ENCODE data around the gene CUL7. TPM values are rescaled to one million over a fixed set of nuclear protein-coding genes. Genes with fewer than 3 reads are reported as not detected.

The CUL7 gene
- total and polyA plus RNA-seq, 2 donors (not counting 1 experiment from before 2014, with no cell fraction given): 17.4 to 21.4 TPM

- Histone ChIP-seq H3K4me2 (replicated peaks; ENCODE audit: low read depth, low read length, poor library complexity, severe bottlenecking) (no peak overlapping the region), H4K20me1 (ENCODE audit: control insufficient read depth, insufficient read depth, low read length, poor library complexity, severe bottlenecking) (no peaks in the 10 kb centered on the region), H3K79me2 (ENCODE audit: control insufficient read depth, insufficient read depth, low read length) (no peaks in the 10 kb centered on the region), H3K4me3 (ENCODE audit: control extremely low read depth in 1 of 5, extremely low read depth in 1 of 5, insufficient read depth in 1 of 5, low read depth in 2 of 5, low read length in 4 of 5) (no peak overlapping the region), H3K36me3 (replicated peaks in 1 of 2; ENCODE audit: control extremely low read depth in 1 of 2, control insufficient read depth in 1 of 2, extremely low read depth in 1 of 2, insufficient read depth in 2 of 2, low read length in 1 of 2) (no peaks in the 10 kb centered on the region), H3K9me3 (ENCODE audit: control extremely low read depth in 1 of 3, control insufficient read depth in 2 of 3, insufficient read depth in 1 of 3, low read length in 2 of 3) (no peaks in the 10 kb centered on the region), H3K27ac (ENCODE audit: low read length in 2 of 2) (no peak overlapping the region), H3K27me3 (replicated peaks in 1 of 4; ENCODE audit: control extremely low read depth in 1 of 4, control insufficient read depth in 3 of 4, insufficient read depth in 4 of 4, low read length in 3 of 4) (no peaks in the 10 kb centered on the region), H2AFZ (ENCODE audit: insufficient read depth, low read depth, low read length, poor library complexity, severe bottlenecking) (no peak overlapping the region), H3K9ac (ENCODE audit: low read length) (no peak overlapping the region), H3K4me1 (ENCODE audit: control insufficient read depth in 2 of 2, insufficient read depth in 2 of 2, low read length in 2 of 2) (no peaks in the 10 kb centered on the region)
- Mint-ChIP-seq H3K9me3 (ENCODE audit: insufficient read depth) (no peaks in the 10 kb centered on the region), H3K27ac (no peak overlapping the region), H3K4me1 (peaks cover 5% of the 10 kb centered on the region), H3K4me3 (no peak overlapping the region), H3K27me3 (no peaks in the 10 kb centered on the region)
- ATAC-seq (ENCODE audit: low read depth): no peak
- no peak for DNase-seq
- TF ChIP-seq EZH2 (IDR thresholded peaks at IDR 0.05; ENCODE audit: borderline replicate concordance, insufficient read depth, low read depth, low read length, poor library complexity, severe bottlenecking) (no peak), CTCF (IDR thresholded peaks at IDR 0.05) (no peak)
- intact Hi-C loops (cut with micrococcal nuclease): no loop called here
- ChIA-PET CTCF (no interaction called here), POLR2A (no interaction called here)
These were observed 39.0 kb upstream of the CUL7 start for GRCh38 chr6:43092635-43093034.

- ChIA-PET CTCF (no interaction called here), POLR2A (no interaction called here)
- H3K36me3 ChIP-seq (replicated peaks in 1 of 2; ENCODE audit: control extremely low read depth in 1 of 2, control insufficient read depth in 1 of 2, extremely low read depth in 1 of 2, insufficient read depth in 2 of 2, low read length in 1 of 2): no peaks in the 10 kb centered on the region
- H3K4me3 ChIP-seq (ENCODE audit: control extremely low read depth in 1 of 5, extremely low read depth in 1 of 5, insufficient read depth in 1 of 5, low read depth in 2 of 5, low read length in 4 of 5): no peak overlapping the region
- no peak overlapping the region for H3K4me2 ChIP-seq (replicated peaks; ENCODE audit: low read depth, low read length, poor library complexity, severe bottlenecking)
- H2AFZ ChIP-seq (ENCODE audit: insufficient read depth, low read depth, low read length, poor library complexity, severe bottlenecking): no peak overlapping the region
- no peak for DNase-seq
- no peaks in the 10 kb centered on the region for H3K4me1 ChIP-seq (ENCODE audit: control insufficient read depth in 2 of 2, insufficient read depth in 2 of 2, low read length in 2 of 2)
- Mint-ChIP-seq H3K27me3 (no peaks in the 10 kb centered on the region), H3K27ac (no peak overlapping the region), H3K9me3 (ENCODE audit: insufficient read depth) (no peaks in the 10 kb centered on the region), H3K4me3 (no peak overlapping the region), H3K4me1 (peaks cover 2% of the 10 kb centered on the region)
- no CpG with 5 or more reads among the region's 10 CpGs for WGBS (ENCODE audit: insufficient coverage)
- intact Hi-C loops (cut with micrococcal nuclease): no loop called here
- ATAC-seq (ENCODE audit: low read depth): no peak
- H3K27ac ChIP-seq (ENCODE audit: low read length in 2 of 2): no peak overlapping the region
- no peaks in the 10 kb centered on the region for H3K27me3 ChIP-seq (replicated peaks in 1 of 4; ENCODE audit: control extremely low read depth in 1 of 4, control insufficient read depth in 3 of 4, insufficient read depth in 4 of 4, low read length in 3 of 4)
- TF ChIP-seq CTCF (IDR thresholded peaks at IDR 0.05): no peak
- no peak for TF ChIP-seq EZH2 (IDR thresholded peaks at IDR 0.05; ENCODE audit: borderline replicate concordance, insufficient read depth, low read depth, low read length, poor library complexity, severe bottlenecking)
- no peak overlapping the region for H3K9ac ChIP-seq (ENCODE audit: low read length)
- H3K79me2 ChIP-seq (ENCODE audit: control insufficient read depth, insufficient read depth, low read length): no peaks in the 10 kb centered on the region
- no peaks in the 10 kb centered on the region for H3K9me3 ChIP-seq (ENCODE audit: control extremely low read depth in 1 of 3, control insufficient read depth in 2 of 3, insufficient read depth in 1 of 3, low read length in 2 of 3)
- no peaks in the 10 kb centered on the region for H4K20me1 ChIP-seq (ENCODE audit: control insufficient read depth, insufficient read depth, low read length, poor library complexity, severe bottlenecking)
These were observed 37.9 kb upstream of the CUL7 start for GRCh38 chr6:43091436-43091991.

Measured in B cell (primary cell).